ENCODE results near the gene MPZL3. TPM values are rescaled to one million over a fixed set of nuclear protein-coding genes. Genes with fewer than 3 reads are reported as not detected.

The MPZL3 gene
- total RNA-seq, 1 experiment from 2014 or later, result 8.7 TPM

DNA sequence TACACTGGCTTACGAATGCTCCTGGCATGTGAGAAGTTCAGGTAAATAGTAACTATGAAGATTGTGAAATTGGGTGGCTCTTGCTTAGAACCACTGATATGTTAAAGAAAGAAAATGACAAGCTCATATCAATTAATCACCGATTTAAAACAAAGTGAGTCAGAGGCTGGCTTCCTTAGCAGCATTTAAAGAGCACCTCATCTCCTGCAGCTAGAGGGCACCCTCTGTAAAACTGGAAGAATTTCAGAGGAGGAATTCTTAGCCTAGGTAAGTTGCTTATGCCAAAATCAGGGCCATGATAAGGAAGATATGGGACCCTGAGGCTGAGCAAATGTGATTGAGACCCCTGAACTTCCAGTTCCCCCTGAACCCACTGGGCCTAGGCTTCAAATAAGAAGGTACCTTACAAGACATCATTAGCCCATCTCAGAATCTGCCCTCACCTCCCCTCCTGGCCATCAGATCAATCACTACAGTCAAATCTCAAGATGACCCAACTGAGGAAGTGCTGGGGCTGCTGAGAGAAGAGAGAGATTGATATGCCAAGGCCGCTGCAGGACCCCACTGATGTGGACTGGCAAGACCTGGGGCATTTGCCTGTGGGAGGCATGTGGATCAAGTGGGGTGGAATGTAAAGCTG lies 43.8 kb upstream of the MPZL3 start:
- Histone ChIP-seq H3K4me3 (replicated peaks in 1 of 2; ENCODE audit: low read depth in 1 of 2, low read length in 2 of 2) (no peak overlapping the region), H2AFZ (ENCODE audit: low read depth, low read length, poor library complexity, severe bottlenecking) (peak overlapping the region; percentile 81), H3K27ac (ENCODE audit: low read depth, low read length) (no peak overlapping the region), H3K4me2 (ENCODE audit: low read length) (no peak overlapping the region), H3K9ac (ENCODE audit: low read length) (no peak overlapping the region), H3K9me2 (ENCODE audit: insufficient read depth) (no peaks in the 10 kb centered on the region), H3K79me2 (ENCODE audit: insufficient read depth, low read length) (no peaks in the 10 kb centered on the region), H3K36me3 (ENCODE audit: control insufficient read depth in 1 of 2, insufficient read depth in 2 of 2, low read length in 2 of 2) (no peaks in the 10 kb centered on the region), H3K4me1 (ENCODE audit: control insufficient read depth in 1 of 2, insufficient read depth in 2 of 2, low read length in 2 of 2) (peaks cover 0 to 10% of the 10 kb centered on the region in 2 experiments; a peak in 2 of 4 replicates), H3K9me3 (ENCODE audit: control insufficient read depth in 1 of 2, insufficient read depth in 1 of 2, low read depth in 1 of 2, low read length in 2 of 2) (no peaks in the 10 kb centered on the region), H4K20me1 (ENCODE audit: insufficient read depth) (no peaks in the 10 kb centered on the region), H3K27me3 (ENCODE audit: insufficient read depth, low read length) (no peaks in the 10 kb centered on the region)
- RAD21 ChIA-PET (ENCODE audit: low non-redundant PET in 1 of 2, low total read pairs in 2 of 2, uncharacterized antibody in 2 of 2, unreplicated experiment in 2 of 2), result interaction anchor here (0.9 to 1.2 kb wide), 2 partner anchors 97 kb away, joined by 3 to 4 read pairs; no protein-coding TSS in a partner anchor
- TF ChIP-seq RAD21 (IDR thresholded peaks at IDR 0.05; ENCODE audit: low read depth) (peak; percentile 70), YY1 (IDR thresholded peaks at IDR 0.05; ENCODE audit: extremely low read depth, insufficient replicate concordance, low read depth, low read length) (peak; percentile 11)
- TF ChIP-seq, protein P1, sequence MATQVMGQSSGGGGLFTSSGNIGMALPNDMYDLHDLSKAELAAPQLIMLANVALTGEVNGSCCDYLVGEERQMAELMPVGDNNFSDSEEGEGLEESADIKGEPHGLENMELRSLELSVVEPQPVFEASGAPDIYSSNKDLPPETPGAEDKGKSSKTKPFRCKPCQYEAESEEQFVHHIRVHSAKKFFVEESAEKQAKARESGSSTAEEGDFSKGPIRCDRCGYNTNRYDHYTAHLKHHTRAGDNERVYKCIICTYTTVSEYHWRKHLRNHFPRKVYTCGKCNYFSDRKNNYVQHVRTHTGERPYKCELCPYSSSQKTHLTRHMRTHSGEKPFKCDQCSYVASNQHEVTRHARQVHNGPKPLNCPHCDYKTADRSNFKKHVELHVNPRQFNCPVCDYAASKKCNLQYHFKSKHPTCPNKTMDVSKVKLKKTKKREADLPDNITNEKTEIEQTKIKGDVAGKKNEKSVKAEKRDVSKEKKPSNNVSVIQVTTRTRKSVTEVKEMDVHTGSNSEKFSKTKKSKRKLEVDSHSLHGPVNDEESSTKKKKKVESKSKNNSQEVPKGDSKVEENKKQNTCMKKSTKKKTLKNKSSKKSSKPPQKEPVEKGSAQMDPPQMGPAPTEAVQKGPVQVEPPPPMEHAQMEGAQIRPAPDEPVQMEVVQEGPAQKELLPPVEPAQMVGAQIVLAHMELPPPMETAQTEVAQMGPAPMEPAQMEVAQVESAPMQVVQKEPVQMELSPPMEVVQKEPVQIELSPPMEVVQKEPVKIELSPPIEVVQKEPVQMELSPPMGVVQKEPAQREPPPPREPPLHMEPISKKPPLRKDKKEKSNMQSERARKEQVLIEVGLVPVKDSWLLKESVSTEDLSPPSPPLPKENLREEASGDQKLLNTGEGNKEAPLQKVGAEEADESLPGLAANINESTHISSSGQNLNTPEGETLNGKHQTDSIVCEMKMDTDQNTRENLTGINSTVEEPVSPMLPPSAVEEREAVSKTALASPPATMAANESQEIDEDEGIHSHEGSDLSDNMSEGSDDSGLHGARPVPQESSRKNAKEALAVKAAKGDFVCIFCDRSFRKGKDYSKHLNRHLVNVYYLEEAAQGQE (IDR thresholded peaks at IDR 0.05; ENCODE audit: low read depth), result no peak
- TF ChIP-seq, protein P2, sequence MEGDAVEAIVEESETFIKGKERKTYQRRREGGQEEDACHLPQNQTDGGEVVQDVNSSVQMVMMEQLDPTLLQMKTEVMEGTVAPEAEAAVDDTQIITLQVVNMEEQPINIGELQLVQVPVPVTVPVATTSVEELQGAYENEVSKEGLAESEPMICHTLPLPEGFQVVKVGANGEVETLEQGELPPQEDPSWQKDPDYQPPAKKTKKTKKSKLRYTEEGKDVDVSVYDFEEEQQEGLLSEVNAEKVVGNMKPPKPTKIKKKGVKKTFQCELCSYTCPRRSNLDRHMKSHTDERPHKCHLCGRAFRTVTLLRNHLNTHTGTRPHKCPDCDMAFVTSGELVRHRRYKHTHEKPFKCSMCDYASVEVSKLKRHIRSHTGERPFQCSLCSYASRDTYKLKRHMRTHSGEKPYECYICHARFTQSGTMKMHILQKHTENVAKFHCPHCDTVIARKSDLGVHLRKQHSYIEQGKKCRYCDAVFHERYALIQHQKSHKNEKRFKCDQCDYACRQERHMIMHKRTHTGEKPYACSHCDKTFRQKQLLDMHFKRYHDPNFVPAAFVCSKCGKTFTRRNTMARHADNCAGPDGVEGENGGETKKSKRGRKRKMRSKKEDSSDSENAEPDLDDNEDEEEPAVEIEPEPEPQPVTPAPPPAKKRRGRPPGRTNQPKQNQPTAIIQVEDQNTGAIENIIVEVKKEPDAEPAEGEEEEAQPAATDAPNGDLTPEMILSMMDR (IDR thresholded peaks at IDR 0.05 in 2 of 3, conservative IDR thresholded peaks at IDR 0.05 in 1 of 3; ENCODE audit: borderline replicate concordance in 1 of 3, insufficient read depth in 1 of 3, low read depth in 2 of 3, low read length in 2 of 3), result peak; percentile 72 to 79 (median 73)
- intact Hi-C loops (cut with micrococcal nuclease), result loop anchor here (1.0 to 2.0 kb wide), 2 partner anchors 57 to 192 kb away; no protein-coding TSS in a partner anchor
- CTCF ChIA-PET, result interaction anchor here (0.6 to 2.0 kb wide), 22 partner anchors 9 to 583 kb away, joined by 3 to 17 read pairs (median 4); partner anchors contain the start of genes CD3E and KMT2A
- BruUV-seq (replicated peaks), result no TSS peak
- ATAC-seq, result peak; percentile 78
- peak; percentile 43 for DNase-seq (ENCODE audit: low read depth, low spot score)
- POLR2A ChIA-PET, result interaction anchor here (1.0 kb wide), 1 partner anchor 63 kb away, joined by 3 read pairs; the partner anchor contains the start of gene UBE4A
